ENCODE data around the gene NOX5.

Gene NOX5

GRCh38 chr15:68990992-68991500 lies 23.4 kb upstream of the NOX5 start:
- Histone ChIP-seq H3K9ac (ENCODE audit: low read length in 2 of 2) (no peak overlapping the region), H3K4me1 (ENCODE audit: control insufficient read depth, insufficient read depth, low read length) (no peaks in the 10 kb centered on the region), H3K27me3 (ENCODE audit: control insufficient read depth in 1 of 2, insufficient read depth in 2 of 2, low read length in 2 of 2) (peaks cover 0 to 2% of the 10 kb centered on the region in 2 donors), H3K27ac (ENCODE audit: low read length) (no peak overlapping the region), H3K4me3 (ENCODE audit: low read length in 2 of 2) (no peak overlapping the region), H3K36me3 (ENCODE audit: control insufficient read depth in 2 of 2, insufficient read depth in 2 of 2, low read length in 2 of 2) (no peaks in the 10 kb centered on the region), H3K9me3 (ENCODE audit: control insufficient read depth in 2 of 2, low read length in 2 of 2) (no peaks in the 10 kb centered on the region)

DNA sequence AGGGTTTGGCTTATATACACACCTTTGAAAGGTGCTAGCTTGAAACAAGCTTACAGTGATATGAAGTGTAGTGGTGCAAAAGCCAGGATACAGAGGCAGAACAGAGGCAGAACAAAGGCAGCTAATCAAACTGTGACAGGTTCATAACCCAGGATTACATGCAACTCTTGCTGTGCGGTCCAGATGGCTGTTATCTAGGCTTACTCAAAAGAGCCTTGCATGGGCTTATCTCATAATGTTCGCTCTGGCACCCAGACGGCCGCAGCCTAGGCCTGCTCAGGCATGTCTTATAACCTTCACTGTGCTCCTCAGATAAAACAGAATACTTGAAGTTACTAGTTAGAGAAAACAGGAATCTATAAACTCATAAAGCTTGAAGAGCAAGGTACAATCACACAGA lies 22.8 kb upstream of the NOX5 start:
- Histone ChIP-seq H3K27ac (ENCODE audit: low read length) (no peak overlapping the region), H3K36me3 (ENCODE audit: control insufficient read depth in 2 of 2, insufficient read depth in 2 of 2, low read length in 2 of 2) (no peaks in the 10 kb centered on the region), H3K4me3 (ENCODE audit: low read length in 2 of 2) (no peak overlapping the region), H3K9me3 (ENCODE audit: control insufficient read depth in 2 of 2, low read length in 2 of 2) (no peaks in the 10 kb centered on the region), H3K27me3 (ENCODE audit: control insufficient read depth in 1 of 2, insufficient read depth in 2 of 2, low read length in 2 of 2) (peaks cover 0 to 2% of the 10 kb centered on the region in 2 donors), H3K4me1 (ENCODE audit: control insufficient read depth, insufficient read depth, low read length) (no peaks in the 10 kb centered on the region), H3K9ac (ENCODE audit: low read length in 2 of 2) (no peak overlapping the region)

- no peak overlapping the region for H3K4me3 ChIP-seq (ENCODE audit: low read length in 2 of 2)
These were observed 21.8 kb upstream of the NOX5 start for GRCh38 chr15:68992696-68993095.

GRCh38 chr15:68993276-68993675 lies 21.2 kb upstream of the NOX5 start:
- Histone ChIP-seq H3K27ac (ENCODE audit: low read length) (no peak overlapping the region), H3K9me3 (ENCODE audit: control insufficient read depth in 2 of 2, low read length in 2 of 2) (no peaks in the 10 kb centered on the region), H3K4me3 (ENCODE audit: low read length in 2 of 2) (no peak overlapping the region), H3K27me3 (ENCODE audit: control insufficient read depth in 1 of 2, insufficient read depth in 2 of 2, low read length in 2 of 2) (peaks cover 0 to 2% of the 10 kb centered on the region in 2 donors), H3K4me1 (ENCODE audit: control insufficient read depth, insufficient read depth, low read length) (no peaks in the 10 kb centered on the region), H3K36me3 (ENCODE audit: control insufficient read depth in 2 of 2, insufficient read depth in 2 of 2, low read length in 2 of 2) (no peaks in the 10 kb centered on the region), H3K9ac (ENCODE audit: low read length in 2 of 2) (no peak overlapping the region)

More at GRCh38 chr15:68992696-68993095, 21.8 kb upstream of the NOX5 start:
- Histone ChIP-seq H3K9me3 (ENCODE audit: control insufficient read depth in 2 of 2, low read length in 2 of 2) (no peaks in the 10 kb centered on the region), H3K36me3 (ENCODE audit: control insufficient read depth in 2 of 2, insufficient read depth in 2 of 2, low read length in 2 of 2) (no peaks in the 10 kb centered on the region), H3K4me1 (ENCODE audit: control insufficient read depth, insufficient read depth, low read length) (no peaks in the 10 kb centered on the region), H3K27ac (ENCODE audit: low read length) (no peak overlapping the region), H3K27me3 (ENCODE audit: control insufficient read depth in 1 of 2, insufficient read depth in 2 of 2, low read length in 2 of 2) (peaks cover 0 to 2% of the 10 kb centered on the region in 2 donors), H3K9ac (ENCODE audit: low read length in 2 of 2) (no peak overlapping the region)

DNA sequence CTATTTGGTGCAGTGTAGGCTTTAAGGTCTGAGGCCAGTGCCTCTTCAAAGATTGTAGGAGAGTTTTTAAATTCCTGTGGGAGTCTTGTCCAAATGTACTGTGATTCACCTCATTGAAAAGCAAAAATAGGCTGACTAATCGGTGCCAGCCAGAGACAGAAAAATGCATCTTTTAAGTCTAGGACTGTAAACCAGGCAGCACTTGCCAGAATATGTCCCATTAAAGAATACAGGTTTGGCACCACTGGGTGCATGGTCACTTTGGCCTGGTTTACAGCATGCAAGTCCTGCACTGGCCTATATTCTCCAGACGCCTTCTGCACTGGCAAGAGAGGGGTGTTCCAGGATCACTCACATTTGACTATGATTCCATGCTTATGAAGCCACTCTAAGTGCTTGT lies 20.3 kb upstream of the NOX5 start:
- H3K9ac ChIP-seq (ENCODE audit: low read length in 2 of 2) = no peak overlapping the region
- H3K4me1 ChIP-seq (ENCODE audit: control insufficient read depth, insufficient read depth, low read length) = no peaks in the 10 kb centered on the region
- no peaks in the 10 kb centered on the region for H3K36me3 ChIP-seq (ENCODE audit: control insufficient read depth in 2 of 2, insufficient read depth in 2 of 2, low read length in 2 of 2)
- no peaks in the 10 kb centered on the region for H3K9me3 ChIP-seq (ENCODE audit: control insufficient read depth in 2 of 2, low read length in 2 of 2)
- H3K27ac ChIP-seq (ENCODE audit: low read length) = no peak overlapping the region
- H3K27me3 ChIP-seq (ENCODE audit: control insufficient read depth in 1 of 2, insufficient read depth in 2 of 2, low read length in 2 of 2) = peaks cover 0 to 2% of the 10 kb centered on the region in 2 donors
- no peak overlapping the region for H3K4me3 ChIP-seq (ENCODE audit: low read length in 2 of 2)

DNA sequence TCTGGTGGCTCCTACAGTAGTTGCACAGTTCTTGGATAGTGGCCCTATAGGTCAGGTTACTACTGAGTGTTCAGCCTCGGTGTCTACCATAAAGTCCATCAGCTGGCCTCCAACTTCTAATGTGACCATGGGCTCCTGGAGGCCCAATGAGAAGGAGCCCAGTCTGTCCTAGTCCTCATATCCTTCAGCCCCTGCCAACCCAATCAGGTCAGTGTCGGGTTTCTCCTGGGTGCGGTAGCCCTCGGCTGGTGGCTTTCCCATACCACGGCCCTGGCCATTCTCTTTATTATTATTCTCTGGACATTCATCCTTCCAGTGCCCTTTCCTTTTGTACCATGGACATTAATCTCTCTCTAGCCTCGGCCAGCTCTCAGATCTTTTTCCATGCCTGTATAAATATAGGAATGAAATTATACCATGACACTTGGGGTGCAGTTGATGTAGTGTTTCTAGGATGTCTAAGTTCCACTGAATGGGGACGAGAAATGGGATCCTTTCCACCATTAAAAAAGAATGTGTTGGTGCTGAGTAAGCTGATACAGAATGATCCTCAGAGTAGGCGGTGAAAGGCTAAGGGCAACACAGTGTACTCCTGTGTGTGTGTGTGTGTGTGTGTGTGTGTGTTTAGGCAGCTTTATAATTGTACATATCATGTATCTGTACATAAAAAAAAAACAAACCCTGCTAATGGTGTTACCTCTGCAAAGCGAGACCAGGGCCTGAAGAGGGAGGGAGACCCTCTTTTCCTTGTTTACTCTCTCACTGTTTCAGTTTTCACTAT lies 19.3 kb upstream of the NOX5 start:
- Histone ChIP-seq H3K27me3 (ENCODE audit: control insufficient read depth in 1 of 2, insufficient read depth in 2 of 2, low read length in 2 of 2) (no peaks in the 10 kb centered on the region), H3K9me3 (ENCODE audit: control insufficient read depth in 2 of 2, low read length in 2 of 2) (no peaks in the 10 kb centered on the region), H3K4me1 (ENCODE audit: control insufficient read depth, insufficient read depth, low read length) (no peaks in the 10 kb centered on the region), H3K4me3 (ENCODE audit: low read length in 2 of 2) (no peak overlapping the region), H3K27ac (ENCODE audit: low read length) (no peak overlapping the region), H3K9ac (ENCODE audit: low read length in 2 of 2) (no peak overlapping the region), H3K36me3 (ENCODE audit: control insufficient read depth in 2 of 2, insufficient read depth in 2 of 2, low read length in 2 of 2) (no peaks in the 10 kb centered on the region)

- no peak overlapping the region for H3K9ac ChIP-seq (ENCODE audit: low read length in 2 of 2)
- H3K27me3 ChIP-seq (ENCODE audit: control insufficient read depth in 1 of 2, insufficient read depth in 2 of 2, low read length in 2 of 2) = no peaks in the 10 kb centered on the region
- no peaks in the 10 kb centered on the region for H3K36me3 ChIP-seq (ENCODE audit: control insufficient read depth in 2 of 2, insufficient read depth in 2 of 2, low read length in 2 of 2)
- no peaks in the 10 kb centered on the region for H3K9me3 ChIP-seq (ENCODE audit: control insufficient read depth in 2 of 2, low read length in 2 of 2)
- no peaks in the 10 kb centered on the region for H3K4me1 ChIP-seq (ENCODE audit: control insufficient read depth, insufficient read depth, low read length)
- H3K27ac ChIP-seq (ENCODE audit: low read length) = no peak overlapping the region
- no peak overlapping the region for H3K4me3 ChIP-seq (ENCODE audit: low read length in 2 of 2)
These were observed 17.4 kb upstream of the NOX5 start for GRCh38 chr15:68997050-68997449.

DNA sequence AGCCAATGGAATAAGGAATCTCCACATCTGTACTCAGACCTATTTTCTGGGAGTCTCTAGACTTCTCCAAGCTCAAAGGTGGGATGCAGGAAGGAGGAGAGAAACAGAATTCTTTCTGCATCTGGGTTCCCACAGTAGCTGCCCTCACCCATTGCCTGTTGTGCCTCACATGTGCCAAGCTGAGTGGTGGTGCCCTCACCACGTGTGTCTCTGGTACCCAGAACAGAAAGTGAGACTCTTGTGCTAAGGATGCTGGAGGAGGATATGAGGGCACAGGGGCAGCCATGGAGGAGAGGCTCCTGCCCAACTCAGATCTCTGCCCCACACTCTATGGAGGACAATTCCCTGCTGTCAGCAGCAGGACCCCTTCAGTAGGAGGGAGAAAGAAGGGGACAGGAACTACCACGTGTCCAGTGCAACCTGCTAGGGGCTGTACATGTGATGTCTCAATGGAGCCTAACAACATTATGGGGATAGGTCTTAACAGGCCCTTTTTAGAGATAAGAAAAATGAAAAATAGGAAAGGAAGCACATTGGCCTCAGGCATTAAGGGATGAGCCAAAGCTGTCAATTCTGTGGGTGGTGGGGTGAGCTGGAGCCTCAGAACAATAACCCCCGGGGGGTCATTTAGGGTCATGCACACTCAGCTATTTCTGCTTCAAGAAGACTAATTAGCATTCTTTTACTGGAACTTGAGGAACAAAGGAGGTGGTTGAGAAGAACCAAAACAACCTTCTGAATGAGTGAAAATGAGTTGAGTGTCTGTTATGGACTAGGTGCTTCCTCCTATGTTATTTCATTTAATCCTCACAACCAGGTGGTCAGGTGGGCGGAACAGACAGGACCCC lies 16.3 kb upstream of the NOX5 start:
- Histone ChIP-seq H3K27ac (ENCODE audit: low read length) (no peak overlapping the region), H3K9me3 (ENCODE audit: control insufficient read depth in 2 of 2, low read length in 2 of 2) (no peaks in the 10 kb centered on the region), H3K9ac (ENCODE audit: low read length in 2 of 2) (no peak overlapping the region), H3K27me3 (ENCODE audit: control insufficient read depth in 1 of 2, insufficient read depth in 2 of 2, low read length in 2 of 2) (no peaks in the 10 kb centered on the region), H3K4me1 (ENCODE audit: control insufficient read depth, insufficient read depth, low read length) (no peaks in the 10 kb centered on the region), H3K36me3 (ENCODE audit: control insufficient read depth in 2 of 2, insufficient read depth in 2 of 2, low read length in 2 of 2) (no peaks in the 10 kb centered on the region), H3K4me3 (ENCODE audit: low read length in 2 of 2) (no peak overlapping the region)

DNA sequence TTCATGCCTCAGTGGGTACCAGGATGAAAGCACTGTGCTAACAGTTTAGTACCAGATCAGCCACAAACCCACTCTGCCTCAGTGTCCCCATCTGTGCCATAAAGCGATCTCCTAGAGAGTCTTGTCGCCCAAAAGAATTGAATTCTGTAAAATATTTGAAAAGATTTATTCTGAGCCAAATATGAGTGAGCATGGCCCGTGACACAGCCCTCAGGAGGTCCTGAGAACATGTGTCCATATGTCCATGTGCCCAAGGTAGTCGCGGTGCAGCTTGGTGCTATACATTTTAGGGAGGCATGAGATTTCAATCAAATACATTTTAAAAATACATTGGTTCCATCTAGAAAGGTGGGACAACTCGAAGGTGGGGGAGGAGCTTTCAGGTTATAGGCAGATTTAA lies 15.4 kb upstream of the NOX5 start:
- no peak overlapping the region for H3K27ac ChIP-seq (ENCODE audit: low read length)
- H3K9ac ChIP-seq (ENCODE audit: low read length in 2 of 2) = no peak overlapping the region
- no peaks in the 10 kb centered on the region for H3K9me3 ChIP-seq (ENCODE audit: control insufficient read depth in 2 of 2, low read length in 2 of 2)
- H3K27me3 ChIP-seq (ENCODE audit: control insufficient read depth in 1 of 2, insufficient read depth in 2 of 2, low read length in 2 of 2) = no peaks in the 10 kb centered on the region
- H3K4me1 ChIP-seq (ENCODE audit: control insufficient read depth, insufficient read depth, low read length) = no peaks in the 10 kb centered on the region
- no peak overlapping the region for H3K4me3 ChIP-seq (ENCODE audit: low read length in 2 of 2)
- H3K36me3 ChIP-seq (ENCODE audit: control insufficient read depth in 2 of 2, insufficient read depth in 2 of 2, low read length in 2 of 2) = no peaks in the 10 kb centered on the region

GRCh38 chr15:69000091-69000490 lies 14.4 kb upstream of the NOX5 start:
- H3K4me1 ChIP-seq (ENCODE audit: control insufficient read depth, insufficient read depth, low read length) = no peaks in the 10 kb centered on the region
- H3K4me3 ChIP-seq (ENCODE audit: low read length in 2 of 2) = no peak overlapping the region
- no peaks in the 10 kb centered on the region for H3K27me3 ChIP-seq (ENCODE audit: control insufficient read depth in 1 of 2, insufficient read depth in 2 of 2, low read length in 2 of 2)
- no peaks in the 10 kb centered on the region for H3K9me3 ChIP-seq (ENCODE audit: control insufficient read depth in 2 of 2, low read length in 2 of 2)
- no peak overlapping the region for H3K27ac ChIP-seq (ENCODE audit: low read length)
- H3K9ac ChIP-seq (ENCODE audit: low read length in 2 of 2) = no peak overlapping the region
- no peaks in the 10 kb centered on the region for H3K36me3 ChIP-seq (ENCODE audit: control insufficient read depth in 2 of 2, insufficient read depth in 2 of 2, low read length in 2 of 2)
